ENCODE data around the gene CORO2B. TPM values are rescaled to one million over a fixed set of nuclear protein-coding genes. Genes with fewer than 3 reads are reported as not detected.

CORO2B gene, protein sequence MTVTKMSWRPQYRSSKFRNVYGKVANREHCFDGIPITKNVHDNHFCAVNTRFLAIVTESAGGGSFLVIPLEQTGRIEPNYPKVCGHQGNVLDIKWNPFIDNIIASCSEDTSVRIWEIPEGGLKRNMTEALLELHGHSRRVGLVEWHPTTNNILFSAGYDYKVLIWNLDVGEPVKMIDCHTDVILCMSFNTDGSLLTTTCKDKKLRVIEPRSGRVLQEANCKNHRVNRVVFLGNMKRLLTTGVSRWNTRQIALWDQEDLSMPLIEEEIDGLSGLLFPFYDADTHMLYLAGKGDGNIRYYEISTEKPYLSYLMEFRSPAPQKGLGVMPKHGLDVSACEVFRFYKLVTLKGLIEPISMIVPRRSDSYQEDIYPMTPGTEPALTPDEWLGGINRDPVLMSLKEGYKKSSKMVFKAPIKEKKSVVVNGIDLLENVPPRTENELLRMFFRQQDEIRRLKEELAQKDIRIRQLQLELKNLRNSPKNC
- total RNA-seq (2014; rRNA removed; shearing (Covaris generic)): 0.43 and 1.2 TPM in 2 replicates

DNA sequence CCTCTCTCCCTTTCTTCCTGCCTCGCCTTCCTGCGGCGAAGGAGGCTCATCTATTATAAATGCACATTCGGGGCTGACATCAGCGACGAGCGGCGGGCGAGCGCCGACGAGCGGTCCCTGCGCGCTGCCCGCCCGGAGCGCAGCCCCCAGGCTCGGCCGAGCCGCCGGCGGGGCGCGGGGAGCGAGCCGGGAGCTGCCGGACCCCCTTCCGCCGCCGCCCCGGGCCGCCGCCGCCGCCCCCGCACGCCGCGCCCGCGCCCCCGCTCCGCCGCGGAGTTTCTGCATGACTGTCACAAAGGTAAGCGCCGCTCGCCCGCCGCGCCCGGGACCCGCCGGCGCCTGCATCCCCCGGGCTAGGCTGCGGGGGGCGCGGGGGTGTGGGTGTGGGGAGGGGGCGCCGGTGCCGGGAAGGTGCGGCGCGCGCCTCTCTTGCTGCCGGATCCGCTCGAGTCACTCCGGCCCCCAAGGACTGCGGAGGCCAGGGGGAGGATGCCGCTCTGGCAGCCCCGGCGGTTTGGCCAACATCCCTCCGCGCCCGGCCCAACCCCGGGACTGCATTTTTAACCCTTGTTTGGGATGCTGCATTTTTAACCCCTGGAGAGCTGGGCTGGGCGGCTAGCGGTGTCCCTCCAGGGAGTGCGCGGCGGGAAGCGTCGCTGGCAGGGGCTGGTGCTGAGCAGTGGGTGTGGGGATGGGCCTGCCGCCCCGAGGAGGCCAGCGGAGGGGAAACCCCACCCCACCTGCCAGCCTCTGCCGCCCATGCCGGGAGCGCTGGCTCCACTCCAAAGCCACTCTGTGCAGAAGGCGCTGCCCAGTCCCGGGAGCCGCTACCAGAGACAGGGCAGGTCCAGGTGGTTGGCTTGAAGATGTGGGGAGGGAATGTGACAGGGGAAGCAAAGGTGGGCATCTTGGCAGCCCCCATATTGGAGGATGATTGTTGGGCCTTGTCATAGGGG is at the start of gene CORO2B:
Gene CORO2B (plus strand): TSS at position 14 of the 956 bp plus-strand sequence. CDS start 270 bp downstream, at position 284.
- DNase-seq (ENCODE audit: low spot score): peak; percentile 19

DNA sequence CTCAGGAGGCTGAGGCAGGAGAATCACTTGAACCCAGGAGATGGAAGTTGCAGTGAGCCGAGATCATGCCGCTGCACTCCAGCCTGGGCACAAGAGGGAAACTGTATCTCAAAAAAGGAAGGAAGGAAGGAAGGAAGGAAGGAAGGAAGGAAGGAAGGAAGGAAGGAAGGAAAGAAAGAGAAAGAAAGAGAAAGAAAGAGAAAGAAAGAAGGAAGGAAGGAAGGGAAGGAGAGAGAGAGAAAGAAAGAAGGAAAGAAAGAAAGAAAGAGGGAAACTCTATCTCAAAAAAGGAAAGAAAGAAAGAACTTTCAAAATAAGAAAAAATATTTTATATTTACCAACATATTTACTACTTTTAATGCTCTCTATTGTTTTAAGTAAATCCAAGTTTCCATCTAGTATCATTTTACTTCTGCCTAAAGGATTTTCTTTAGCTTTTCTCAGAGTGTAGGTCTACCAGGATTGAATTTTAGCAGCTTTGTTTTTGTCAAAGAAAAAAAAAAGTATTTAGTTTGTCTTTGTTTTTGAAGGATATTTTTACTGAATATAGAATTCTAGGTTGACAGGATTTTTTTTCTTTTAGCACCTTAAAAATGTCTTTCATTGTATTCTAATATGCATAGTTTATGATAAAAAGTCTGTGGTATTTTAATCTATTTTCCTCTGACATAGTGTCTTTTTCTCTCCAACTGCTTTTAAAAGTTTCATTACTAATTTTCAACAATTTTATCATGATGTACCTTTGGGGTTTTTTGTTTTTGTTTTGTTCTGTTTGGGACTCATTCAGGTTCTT is 47.2 kb upstream of the CORO2B start:
- no peak for DNase-seq (ENCODE audit: low spot score)

DNA sequence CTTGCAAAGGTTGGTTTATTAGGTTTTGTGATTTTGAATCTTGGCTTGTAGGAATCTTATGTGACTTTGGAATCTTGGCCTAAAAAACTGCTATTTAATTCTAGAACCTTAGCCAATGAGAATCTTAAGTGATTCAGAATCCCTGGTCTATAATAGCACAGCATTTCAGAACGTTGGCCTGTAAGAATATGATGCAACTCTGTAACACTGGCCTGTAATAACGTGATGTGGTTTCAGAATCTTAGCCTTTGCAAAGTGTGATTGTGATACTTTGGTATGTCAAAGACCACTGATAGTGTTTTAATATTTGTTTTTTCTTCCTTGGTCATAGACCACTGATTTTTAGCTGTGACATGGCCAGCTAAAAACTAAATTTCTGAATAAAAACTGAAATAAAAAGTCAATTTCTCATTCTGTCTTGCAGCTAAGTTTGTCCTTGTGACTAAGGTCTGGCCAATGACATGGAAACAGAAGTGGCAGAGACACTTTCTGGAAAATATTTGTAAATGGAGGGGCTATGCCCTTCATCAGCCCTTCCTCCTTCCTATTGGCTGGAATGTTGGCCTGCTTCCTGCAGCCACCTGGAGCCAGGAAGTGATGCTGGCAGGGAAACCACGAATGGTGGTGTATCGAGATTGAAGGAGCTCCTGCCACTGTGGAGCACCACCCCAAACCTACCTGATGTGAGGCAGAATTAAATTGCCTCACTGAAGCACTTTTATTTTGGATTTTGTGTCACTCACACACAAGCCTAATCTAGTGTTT is 42.3 kb upstream of the CORO2B start:
- peak; percentile 27 for DNase-seq (ENCODE audit: low spot score)

DNA sequence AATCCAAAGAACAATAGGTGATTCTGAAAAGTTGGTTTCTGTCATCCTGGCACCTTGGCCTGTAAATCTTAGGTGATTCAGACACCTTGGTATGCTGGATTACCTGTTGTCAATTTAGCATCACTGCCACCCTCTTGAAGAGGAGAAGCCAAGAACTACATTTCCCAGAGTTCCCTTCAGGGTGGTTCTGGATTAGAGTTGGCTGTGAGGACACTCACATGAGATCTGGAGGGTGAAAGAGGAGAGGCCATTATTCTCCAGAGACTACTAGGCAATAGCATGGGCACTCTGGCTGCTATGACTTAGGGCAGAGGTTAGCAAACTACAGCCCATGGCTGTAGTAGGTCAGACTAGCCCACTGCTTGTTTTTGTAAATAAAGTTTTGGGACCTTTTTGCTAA is 41.7 kb upstream of the CORO2B start:
- DNase-seq (ENCODE audit: low spot score): no peak

DNA sequence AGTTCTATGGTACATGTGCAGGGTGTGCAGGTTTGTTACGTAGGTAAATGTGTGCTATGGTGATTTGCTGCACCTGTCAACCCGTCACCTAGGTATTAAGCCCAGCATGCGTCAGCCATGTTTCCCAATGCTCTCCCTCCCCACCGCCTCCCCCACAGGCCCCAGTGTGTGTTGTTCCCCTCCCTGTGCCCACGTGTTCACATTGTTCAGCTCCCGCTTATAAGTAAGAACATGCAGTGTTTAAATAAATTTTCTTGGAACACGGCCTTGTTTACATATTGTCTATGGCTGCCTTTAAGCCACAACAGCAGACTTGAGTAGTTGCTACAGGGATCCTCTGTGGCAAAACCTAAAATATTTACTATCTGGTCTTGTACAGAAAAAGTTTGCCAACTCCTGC is 41.3 kb upstream of the CORO2B start:
- no peak for DNase-seq (ENCODE audit: low spot score)

DNA sequence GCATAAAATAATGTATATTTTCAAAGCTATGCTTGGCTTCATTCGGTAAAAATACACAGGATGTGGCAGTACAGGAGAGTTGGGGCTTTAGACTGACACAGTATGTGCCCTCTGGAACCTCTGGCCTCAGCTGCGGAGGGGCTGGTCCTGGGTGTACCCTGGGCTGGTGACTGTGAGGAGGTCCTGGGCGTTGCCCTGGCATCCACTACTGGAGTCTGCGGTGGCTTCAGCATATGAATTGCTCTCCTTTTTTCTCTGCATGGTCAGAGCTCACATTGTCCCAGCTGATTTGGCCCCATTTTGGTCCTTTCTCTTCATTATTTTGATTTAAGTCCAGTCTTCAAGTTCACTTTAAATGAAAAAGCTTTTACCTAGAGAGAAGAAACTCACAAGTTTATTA is 40.5 kb upstream of the CORO2B start:
- no peak for DNase-seq (ENCODE audit: low spot score)

DNA sequence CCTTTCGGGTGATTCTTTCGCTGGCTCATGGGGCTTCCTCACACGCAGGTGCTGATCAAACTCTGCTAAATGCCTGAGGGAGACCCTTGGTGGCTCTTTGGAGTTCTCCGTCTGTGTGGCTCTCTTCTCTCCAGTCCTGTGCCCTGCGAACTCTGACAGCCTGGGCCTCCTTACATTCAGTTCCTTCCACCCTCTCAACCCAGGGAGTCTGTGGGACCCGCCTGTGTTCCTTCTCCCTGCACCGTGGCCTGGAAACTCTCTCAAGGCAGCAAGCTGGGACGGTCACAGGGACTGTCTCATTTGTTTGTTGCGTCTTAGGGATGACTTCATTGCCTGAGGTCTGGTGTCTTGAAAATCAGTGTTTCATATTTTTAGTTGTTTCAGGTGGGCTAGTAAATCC is 37.0 kb upstream of the CORO2B start:
- DNase-seq (ENCODE audit: low spot score): no peak

DNA sequence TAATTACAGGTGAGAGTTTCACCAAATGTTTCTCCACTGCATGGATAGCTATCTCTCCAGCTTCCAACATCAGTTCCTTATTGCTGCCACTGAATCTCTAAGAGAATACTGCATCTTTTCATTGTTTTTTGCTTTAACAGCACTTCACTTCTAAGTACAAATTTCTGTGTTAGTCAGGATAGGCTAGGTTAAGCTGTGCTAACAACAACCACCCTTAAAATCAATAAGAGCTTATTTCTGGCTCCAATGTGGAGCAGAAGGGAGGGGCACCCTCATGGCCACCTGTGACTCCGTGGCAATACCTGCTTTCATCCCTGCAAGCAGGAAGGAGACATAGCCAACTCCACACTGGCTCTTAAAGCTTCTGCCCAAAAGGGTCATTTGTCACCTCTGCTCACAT is 36.4 kb upstream of the CORO2B start:
- no peak for DNase-seq (ENCODE audit: low spot score)

DNA sequence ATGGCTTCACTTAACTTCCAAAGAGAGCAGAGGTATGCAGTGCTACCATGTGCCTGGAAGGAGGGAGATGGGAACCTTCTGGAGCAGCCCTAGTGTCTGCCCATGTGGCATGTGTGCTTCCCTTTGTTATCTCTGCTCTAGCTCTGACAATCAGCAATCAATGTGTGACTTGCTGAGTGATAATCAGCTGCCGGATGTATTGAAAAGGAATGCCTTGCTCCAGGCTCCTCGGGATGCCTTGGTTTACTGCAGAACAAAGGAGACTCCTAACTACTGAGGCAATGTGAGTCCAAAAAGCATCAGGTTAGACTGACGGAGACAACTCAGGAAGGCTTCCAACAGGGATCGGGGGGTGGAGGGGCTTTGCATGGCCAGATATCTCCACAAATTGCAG is 36.0 kb upstream of the CORO2B start:
- no peak for DNase-seq (ENCODE audit: low spot score)

DNA sequence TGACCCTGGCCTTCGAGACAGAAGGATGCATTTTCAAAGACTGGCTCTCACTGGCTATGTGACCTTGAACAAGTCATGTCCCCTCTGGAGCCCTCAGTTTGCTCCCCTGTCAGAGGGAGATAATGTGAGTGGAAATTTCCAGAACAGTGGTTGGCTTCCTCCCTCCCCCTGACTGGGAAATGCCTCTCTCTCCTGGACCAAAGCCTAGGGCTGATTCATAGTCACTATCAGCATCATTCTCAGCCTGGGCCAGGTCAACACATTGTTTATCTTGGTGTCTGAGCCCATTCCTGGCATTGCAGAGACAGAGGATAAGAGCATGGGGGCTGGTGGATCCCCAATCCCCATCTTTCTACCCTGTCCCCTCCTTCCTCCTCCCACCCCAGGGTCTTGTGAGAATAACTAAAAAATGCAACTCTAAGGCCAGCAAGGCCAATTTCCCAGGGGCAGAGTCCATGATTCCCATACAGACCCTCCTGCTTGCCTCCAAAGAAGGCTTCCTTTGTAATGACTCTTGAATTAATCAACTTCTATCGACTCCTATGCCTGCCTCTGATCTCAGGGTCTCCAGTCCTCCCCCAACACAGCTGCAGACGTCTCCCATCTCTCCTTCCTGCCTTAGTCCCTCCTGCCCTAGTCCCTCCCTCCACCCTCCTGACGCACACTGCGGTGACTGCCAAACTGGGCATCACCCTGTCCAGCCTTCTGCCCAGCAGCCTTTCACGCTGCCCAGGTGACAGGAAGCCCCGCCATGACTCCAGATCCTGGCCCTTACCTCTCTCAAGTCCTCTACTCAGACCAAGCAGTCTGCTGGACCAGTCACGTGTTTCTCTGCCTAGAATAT is 35.4 kb upstream of the CORO2B start:
- DNase-seq (ENCODE audit: low spot score): peak; percentile 91

DNA sequence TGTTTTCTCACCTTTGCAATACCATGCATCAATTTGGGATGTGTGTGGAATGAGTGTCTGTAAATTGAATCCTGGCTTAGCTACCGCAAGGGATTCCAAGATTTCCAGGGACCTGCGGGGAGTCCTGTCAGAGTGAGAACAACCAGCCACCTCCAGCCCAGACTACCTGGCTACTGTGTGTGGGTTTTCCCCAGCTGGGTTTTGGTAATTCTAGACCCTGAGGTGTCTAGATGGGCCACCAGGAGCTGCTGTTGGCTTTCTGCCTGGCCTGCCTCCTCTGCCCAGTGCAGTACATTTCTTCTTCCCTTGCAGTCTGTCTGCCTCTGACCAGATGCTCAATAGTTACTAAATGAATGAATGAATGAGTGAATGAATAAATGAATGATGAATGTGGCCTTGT is 32.5 kb upstream of the CORO2B start:
- DNase-seq (ENCODE audit: low spot score): no peak

DNA sequence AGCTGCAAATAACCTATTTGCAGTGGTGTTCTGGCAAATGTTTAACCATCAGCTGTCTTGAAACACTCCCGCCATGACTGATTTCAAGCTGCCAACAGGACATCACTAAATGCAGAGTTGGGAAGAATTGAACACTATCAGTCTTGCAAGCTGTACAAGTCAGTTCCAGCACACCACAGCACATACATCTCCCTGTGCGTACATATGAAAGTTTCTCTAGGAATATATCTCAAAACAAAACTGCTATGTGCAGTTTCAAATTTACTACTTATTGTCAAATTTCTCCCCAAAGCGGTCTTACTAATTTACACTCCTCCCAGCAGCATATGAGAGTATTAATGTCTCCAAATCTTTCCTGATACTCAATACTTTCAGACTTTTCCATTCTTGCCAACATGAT is 30.4 kb upstream of the CORO2B start:
- DNase-seq (ENCODE audit: low spot score): no peak

DNA sequence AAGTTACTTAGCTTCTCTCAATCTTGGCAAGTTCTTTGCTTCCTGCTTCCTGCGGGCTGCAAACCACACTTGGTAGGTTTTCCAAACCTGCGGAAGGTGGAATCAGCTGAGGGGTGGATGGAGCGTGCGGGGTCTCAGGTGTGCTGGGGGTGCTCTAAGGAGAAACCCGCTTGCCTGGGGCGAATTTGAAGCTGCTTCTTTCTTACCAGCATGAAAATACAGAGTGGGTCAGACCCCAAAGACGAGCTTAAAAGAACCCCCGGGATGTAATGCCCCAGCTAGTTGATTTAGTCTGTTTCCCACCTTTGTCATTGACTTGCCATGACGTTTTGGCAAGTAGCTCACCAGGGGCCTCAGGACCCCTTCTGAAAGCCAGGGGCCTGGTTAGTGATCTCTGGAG is 28.8 kb upstream of the CORO2B start:
- no peak for DNase-seq (ENCODE audit: low spot score)

DNA sequence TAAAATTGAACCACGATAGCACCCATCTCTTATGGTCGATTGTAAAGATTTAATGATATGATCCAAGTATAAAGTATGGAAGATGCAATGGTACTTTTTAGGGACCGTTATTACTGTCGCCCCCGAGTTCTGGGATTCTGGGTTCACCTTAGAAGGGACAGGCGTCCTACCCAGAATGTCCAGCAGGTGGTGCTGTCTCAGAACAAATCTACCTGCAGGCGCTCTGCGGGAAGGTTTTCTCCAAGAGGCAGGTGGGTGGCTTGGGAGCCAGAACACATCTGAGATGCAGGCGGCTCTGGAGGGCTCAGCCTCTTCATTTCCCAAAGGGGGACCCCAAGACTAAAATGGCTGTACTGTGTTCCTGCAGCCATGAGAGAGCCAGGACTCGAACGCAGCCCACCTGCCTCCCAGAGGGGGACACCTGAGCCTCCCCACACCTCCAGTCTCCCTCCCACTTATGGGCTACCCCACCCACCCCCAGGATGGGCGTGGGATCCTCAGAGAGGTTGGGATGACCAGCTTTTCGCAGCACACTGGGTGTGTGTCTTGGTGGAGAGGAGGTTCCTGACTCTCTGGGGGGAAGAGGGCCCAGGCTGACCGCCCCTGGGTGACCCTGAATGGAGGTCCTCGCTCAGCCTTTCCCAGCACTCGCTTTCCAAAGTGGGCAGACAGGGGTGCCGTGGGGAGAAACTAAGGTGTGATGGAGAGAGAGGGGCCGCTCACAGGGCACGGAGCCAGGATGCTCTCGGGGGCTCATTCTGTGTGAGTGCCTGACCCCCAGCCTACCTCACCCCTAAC is 28.1 kb upstream of the CORO2B start:
- DNase-seq (ENCODE audit: low spot score): peak; percentile 45

DNA sequence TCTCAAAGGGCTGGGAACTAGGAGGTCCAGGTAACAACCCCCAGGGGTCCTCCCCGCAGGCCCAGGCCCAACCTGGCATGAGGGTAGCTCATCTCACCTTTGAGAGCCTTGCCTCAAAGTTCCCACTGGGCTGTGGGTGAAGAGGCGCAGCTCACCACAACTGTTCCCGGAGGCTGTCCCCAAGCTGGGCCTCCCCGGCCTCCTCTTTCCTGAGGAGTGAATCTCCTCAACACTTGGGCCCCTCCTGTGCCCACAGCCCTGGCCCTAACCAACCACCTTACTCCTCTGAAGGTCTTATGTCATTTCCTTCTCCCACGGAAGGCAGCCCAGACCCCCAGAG is 27.5 kb upstream of the CORO2B start:
- no peak for DNase-seq (ENCODE audit: low spot score)

DNA sequence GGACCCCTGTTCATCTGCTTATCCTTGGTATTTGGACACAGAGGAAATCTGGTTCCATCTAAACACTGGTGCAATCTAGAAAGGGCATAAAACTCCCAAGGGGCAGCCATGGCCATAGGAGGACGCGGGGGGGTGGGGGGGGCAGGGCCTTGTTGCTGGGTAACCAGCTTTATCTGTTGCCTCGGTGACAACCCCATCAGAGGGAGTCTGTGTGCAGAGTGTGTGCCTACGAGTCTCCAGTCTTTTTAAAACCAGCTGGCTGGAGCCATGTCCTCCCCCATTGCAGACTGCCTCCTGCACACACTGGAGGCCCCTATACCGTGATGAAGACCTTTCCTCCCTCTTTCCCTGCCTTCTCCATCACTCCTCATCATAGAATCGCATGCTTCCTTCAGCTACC is 26.4 kb upstream of the CORO2B start:
- no peak for DNase-seq (ENCODE audit: low spot score)

DNA sequence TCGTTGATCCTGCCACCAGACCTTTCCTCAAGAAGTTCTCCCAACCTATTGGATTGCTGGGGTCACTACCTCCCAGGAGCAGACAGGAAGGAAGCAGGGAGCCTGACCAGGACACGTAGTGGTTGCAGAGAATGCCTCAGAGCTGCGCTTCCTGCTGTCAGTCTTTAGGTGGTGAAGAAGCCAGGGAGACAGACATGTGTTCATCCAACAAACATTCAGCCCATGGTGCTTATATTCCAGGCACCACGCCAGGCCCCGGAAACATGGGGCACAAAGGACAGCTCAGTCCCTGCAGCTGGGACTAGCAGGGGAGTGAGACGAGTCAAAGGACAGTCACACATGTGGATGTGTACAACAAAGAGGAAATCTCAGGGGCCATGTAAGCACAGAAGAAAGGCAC is 26.0 kb upstream of the CORO2B start:
- DNase-seq (ENCODE audit: low spot score): peak; percentile 28

DNA sequence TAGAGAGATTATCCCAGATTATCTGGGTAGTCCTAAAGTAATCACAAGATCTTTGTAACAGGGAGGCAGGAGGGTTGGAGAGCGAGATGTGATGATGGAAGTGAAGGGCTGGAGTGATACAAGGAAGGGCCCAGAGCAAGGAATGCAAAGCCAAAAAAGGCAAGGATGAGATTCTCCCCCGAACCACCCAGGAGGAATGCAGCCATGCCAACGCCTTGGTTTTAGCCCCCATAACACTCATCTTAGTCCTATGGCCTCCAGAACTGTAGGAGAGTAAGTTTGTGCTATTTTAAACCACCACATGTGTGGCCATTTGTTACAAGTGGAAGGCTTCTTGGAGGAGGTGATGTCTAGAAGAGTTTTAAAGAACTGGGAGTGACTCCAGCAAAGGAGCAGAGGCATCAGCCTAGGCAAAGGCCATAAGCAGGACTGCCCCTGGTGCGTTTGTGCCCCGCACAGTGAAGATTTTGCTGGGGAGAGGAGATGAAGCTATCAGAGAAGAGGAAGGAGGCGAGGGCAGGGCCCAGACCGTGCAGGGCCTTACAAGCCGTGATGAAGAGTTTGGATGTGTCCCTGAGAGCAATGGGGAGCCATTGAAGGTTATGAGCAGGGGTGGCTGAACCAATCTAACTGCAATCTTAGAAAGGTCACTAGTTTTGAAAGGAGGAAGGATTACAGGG is 25.3 kb upstream of the CORO2B start:
- DNase-seq (ENCODE audit: low spot score): no peak
